Tibial nerve (tissue), 4 donors: ENCODE measurements around the gene LRRC4B. TPM values are rescaled to one million over a fixed set of nuclear protein-coding genes. Genes with fewer than 3 reads are reported as not detected.

Experiments used
- DNase-seq, 2 donors: peaks; one replicate each; pipeline ENCODE4 v3.0.0-alpha.2; 2019; ENCODE audit warnings: low spot score in 2 of 2
- H3K27ac ChIP-seq, 4 donors: fragments of 200-600 bp; sonication (generic) in 3 of 4; one replicate each; pipeline ENCODE4 v1.5.1; 2017 to 2019; ENCODE audit warnings: mild to moderate bottlenecking in 1 of 4
- H3K27me3 ChIP-seq, 2 donors: fragments of 200-600 bp; sonication (generic) in 1 of 2; one replicate each; pipeline versions ENCODE4 v1.5.1 to v1.6.0; 2017 to 2019
- H3K36me3 ChIP-seq, 3 donors: fragments of 200-600 bp; sonication (generic); one replicate each; pipeline ENCODE4 v1.5.1; 2018 to 2019
- H3K4me1 ChIP-seq, 4 donors: fragments of 200-600 bp; sonication (generic) in 3 of 4; one replicate each; pipeline ENCODE4 v1.5.1; 2017 to 2019
- H3K4me3 ChIP-seq, 4 donors: fragments of 200-600 bp; sonication (generic) in 3 of 4; one replicate each; pipeline ENCODE4 v1.5.1; 2017 to 2019; ENCODE audit warnings: mild to moderate bottlenecking in 1 of 4, moderate library complexity in 1 of 4
- H3K9me3 ChIP-seq, 4 donors: fragments of 200-600 bp; sonication (generic) in 3 of 4; one replicate each; pipeline ENCODE4 v1.5.1; 2017 to 2019
- CTCF ChIP-seq, 5 experiments: fragments of 200-600 bp in 3 of 5; fragments of 450-650 bp in 2 of 5; sonication (generic) in 3 of 5; IDR thresholded peaks; one replicate each; pipeline ENCODE4 v1.5.1; 2016 to 2019; ENCODE audit warnings: antibody characterized with exemption in 5 of 5, mild to moderate bottlenecking in 3 of 5, moderate library complexity in 2 of 5
- EP300 ChIP-seq, 2 donors: sonication (generic); formaldehyde crosslinking; IDR thresholded peaks; one replicate each; pipeline ENCODE4 v1.6.1; 2017; ENCODE audit warnings: antibody characterized with exemption in 2 of 2, mild to moderate bottlenecking in 1 of 2
- POLR2A ChIP-seq, 2 donors: fragments of 450-650 bp; IDR thresholded peaks; one replicate each; pipeline ENCODE4 v1.6.1; 2017; ENCODE audit warnings: antibody characterized with exemption in 2 of 2, mild to moderate bottlenecking in 2 of 2, moderate library complexity in 2 of 2
- WGBS, 2 donors: methylation state at CpG; one replicate each; pipeline ENCODE4 v1.1.5; 2018; 5-methylcytosine and 5-hydroxymethylcytosine counted together
- total RNA-seq, 4 donors: library from RNA; depleted of rRNA; stranded (reverse); fragments of >200 nt; gene quantifications; one replicate each; pipeline ENCODE4 v1.1.0, GENCODE V29; 2016

Gene LRRC4B
- total RNA-seq, 4 donors from 2014 or later: 1.0 to 3.7 (median 2.8) TPM

- no peak for DNase-seq
- no peak for TF ChIP-seq POLR2A (IDR thresholded peaks at IDR 0.05)
These were observed 51.1 kb downstream of the LRRC4B start for GRCh38 chr19:50516964-50517703.

GRCh38 chr19:50516456-50516855 is 51.8 kb downstream of the LRRC4B start:
- DNase-seq: no peak
- no peak overlapping the region for H3K27ac ChIP-seq
- TF ChIP-seq CTCF (IDR thresholded peaks at IDR 0.05) (no peak), EP300 (IDR thresholded peaks at IDR 0.05) (no peak), POLR2A (IDR thresholded peaks at IDR 0.05) (no peak)
- no peaks in the 10 kb centered on the region for H3K36me3 ChIP-seq
- no peaks in the 10 kb centered on the region for H3K27me3 ChIP-seq
- WGBS, 2 donors: 63 to 69% methylated on average over 12 of the region's 12 CpGs
- H3K4me1 ChIP-seq: peaks cover 0 to 14% (median 1%) of the 10 kb centered on the region in 4 donors
- H3K4me3 ChIP-seq: no peak overlapping the region
- H3K9me3 ChIP-seq: no peaks in the 10 kb centered on the region

More at GRCh38 chr19:50516964-50517703, 51.1 kb downstream of the LRRC4B start:
- 79% methylated on average over 52 to 53 of the region's 53 CpGs for WGBS, 2 donors
- Histone ChIP-seq H3K4me1 (peaks cover 0 to 8% (median 0%) of the 10 kb centered on the region in 4 donors), H3K4me3 (no peak overlapping the region), H3K9me3 (no peaks in the 10 kb centered on the region), H3K27me3 (no peaks in the 10 kb centered on the region), H3K36me3 (no peaks in the 10 kb centered on the region), H3K27ac (no peak overlapping the region)

- Histone ChIP-seq H3K9me3 (no peaks in the 10 kb centered on the region), H3K4me1 (peaks cover 0 to 23% (median 7%) of the 10 kb centered on the region in 4 donors), H3K36me3 (no peaks in the 10 kb centered on the region), H3K4me3 (no peak overlapping the region), H3K27me3 (no peaks in the 10 kb centered on the region), H3K27ac (no peak overlapping the region)
- 69 to 80% methylated on average over 7 to 10 of the region's 11 CpGs for WGBS, 2 donors
- no peak for TF ChIP-seq POLR2A (IDR thresholded peaks at IDR 0.05)
- no peak for TF ChIP-seq EP300 (IDR thresholded peaks at IDR 0.05)
- no peak for TF ChIP-seq CTCF (IDR thresholded peaks at IDR 0.05)
- DNase-seq: no peak
These were observed 53.1 kb downstream of the LRRC4B start for GRCh38 chr19:50515168-50515561.

- no peaks in the 10 kb centered on the region for H3K9me3 ChIP-seq
- no peaks in the 10 kb centered on the region for H3K36me3 ChIP-seq
- H3K4me3 ChIP-seq: no peak overlapping the region
- TF ChIP-seq POLR2A (IDR thresholded peaks at IDR 0.05) (no peak), EP300 (IDR thresholded peaks at IDR 0.05) (no peak), CTCF (IDR thresholded peaks at IDR 0.05) (no peak)
- H3K27me3 ChIP-seq: no peaks in the 10 kb centered on the region
- H3K4me1 ChIP-seq: peaks cover 0 to 29% (median 10%) of the 10 kb centered on the region in 4 donors
- H3K27ac ChIP-seq: no peak overlapping the region
- WGBS, 2 donors: 51 to 58% methylated on average over 35 of the region's 38 CpGs
- DNase-seq: no peak
These were observed 53.7 kb downstream of the LRRC4B start for GRCh38 chr19:50514346-50515167.

GRCh38 chr19:50513746-50514345 is 54.4 kb downstream of the LRRC4B start, which contains the start of gene ASPDH:
Gene ASPDH (minus strand): TSS chr19:50513913. CDS start chr19:50513823, 90 bp downstream.
- Histone ChIP-seq H3K36me3 (peaks cover 0 to 4% (median 0%) of the 10 kb centered on the region in 3 donors), H3K4me1 (peaks cover 0 to 34% (median 10%) of the 10 kb centered on the region in 4 donors), H3K9me3 (no peaks in the 10 kb centered on the region), H3K4me3 (no peak within 1 kb of the TSS), H3K27ac (no peak within 1 kb of the TSS), H3K27me3 (no peaks in the 10 kb centered on the region)
- DNase-seq: no peak
- 26 to 31% methylated on average over 16 to 21 of the region's 22 CpGs for WGBS, 2 donors
- no peak for TF ChIP-seq EP300 (IDR thresholded peaks at IDR 0.05)
- TF ChIP-seq CTCF (IDR thresholded peaks at IDR 0.05): no peak
- TF ChIP-seq POLR2A (IDR thresholded peaks at IDR 0.05): no peak
